NCI-H1694 (cell line): ENCODE results near the gene CDADC1.
"Not testable (repeated sequence)": the region's sequence is repeated elsewhere in the genome, so short reads cannot be mapped to it uniquely, and the experiment has no call there.

ENCODE experiments used
- DNase-seq: peaks from one replicate; lab custom pipeline; 2025; lab: John Stamatoyannopoulos, UW

The CDADC1 gene

DNA sequence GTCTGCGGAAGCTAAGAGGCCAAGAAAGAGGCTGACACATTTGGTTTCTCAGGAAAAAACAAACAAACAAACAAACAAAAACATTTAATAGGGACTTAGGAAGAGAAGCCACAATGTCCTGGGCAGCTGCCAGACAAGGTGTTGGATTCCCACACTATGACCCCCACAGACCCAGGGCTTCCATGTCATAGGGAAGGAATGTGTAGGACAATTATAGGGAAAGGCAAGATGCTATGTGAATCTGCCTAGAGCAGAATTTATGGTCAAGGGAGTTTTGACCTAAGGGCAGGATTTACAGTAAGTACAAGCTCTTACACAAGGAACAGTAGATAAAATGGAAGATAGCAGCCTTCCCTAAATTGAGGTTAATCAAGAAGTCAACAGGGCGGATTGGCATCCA, 9.1 kb upstream of the CDADC1 start:
- no peak for DNase-seq

- DNase-seq: peak; percentile 8
These were observed 7.7 kb upstream of the CDADC1 start for GRCh38 chr13:49240017-49240416.

- no peak for DNase-seq
These were observed 6.4 kb upstream of the CDADC1 start for GRCh38 chr13:49241296-49241695.

DNA sequence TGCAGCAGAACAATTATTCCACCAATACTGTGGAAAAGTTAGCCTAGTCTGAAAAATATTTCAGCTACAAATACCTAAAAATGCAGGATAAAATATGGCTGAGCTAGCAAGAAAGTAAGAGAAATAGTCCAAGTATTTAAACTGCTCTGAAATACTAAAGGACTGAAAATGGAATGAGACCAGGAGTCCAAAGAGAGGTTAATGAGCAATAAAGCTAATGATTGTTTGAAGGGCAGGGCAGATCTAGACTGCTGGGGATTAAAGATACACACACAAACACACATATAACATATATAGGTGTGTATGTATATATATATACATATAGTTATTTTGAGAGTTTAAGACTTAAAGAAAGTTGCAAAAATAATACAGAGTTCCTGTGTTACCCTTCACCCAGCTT, 2.6 kb upstream of the CDADC1 start:
- DNase-seq: no peak

GRCh38 chr13:49246850-49247642, 679 bp upstream of the CDADC1 start:
- DNase-seq: no peak

GRCh38 chr13:49248622-49249002, 887 bp downstream of the CDADC1 start:
- no peak for DNase-seq

DNA sequence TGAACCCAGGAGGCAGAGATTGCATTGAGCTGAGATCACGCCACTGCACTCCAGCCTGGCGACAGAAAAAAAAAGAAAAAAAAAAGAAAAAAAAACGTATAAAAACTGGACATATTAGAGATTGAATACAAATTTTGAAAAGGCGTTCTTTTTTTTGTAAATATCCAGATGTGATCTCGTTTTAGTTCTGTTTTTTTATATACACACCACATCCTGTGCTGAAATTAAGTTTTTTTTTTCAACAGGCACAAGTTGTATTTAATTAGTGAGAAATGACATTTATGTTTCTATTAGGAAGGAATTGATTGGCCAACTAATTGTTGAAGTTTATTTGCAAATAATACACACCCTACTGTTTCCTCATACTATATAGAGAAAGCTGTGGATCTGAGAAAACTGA, 3.6 kb downstream of the CDADC1 start:
- no peak for DNase-seq

DNA sequence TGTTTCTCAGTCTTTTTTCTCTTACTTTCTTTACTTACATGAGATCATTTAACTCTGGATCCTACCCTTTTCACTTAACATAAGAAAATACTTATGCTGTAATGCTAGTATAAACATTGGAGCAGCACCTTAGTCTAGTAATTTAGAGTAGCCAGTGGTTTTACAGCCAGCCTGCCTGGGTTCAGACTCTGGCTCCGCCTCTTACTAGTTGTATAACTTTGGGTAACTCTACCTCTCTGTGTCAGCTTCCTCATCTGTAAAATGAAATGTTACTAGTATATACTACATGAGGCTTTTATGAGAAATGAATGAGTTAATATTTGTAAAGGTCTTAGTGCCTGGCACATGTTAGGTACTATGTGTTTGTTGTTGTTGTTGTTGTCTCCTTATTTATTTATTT, 5.6 kb downstream of the CDADC1 start:
- no peak for DNase-seq

DNA sequence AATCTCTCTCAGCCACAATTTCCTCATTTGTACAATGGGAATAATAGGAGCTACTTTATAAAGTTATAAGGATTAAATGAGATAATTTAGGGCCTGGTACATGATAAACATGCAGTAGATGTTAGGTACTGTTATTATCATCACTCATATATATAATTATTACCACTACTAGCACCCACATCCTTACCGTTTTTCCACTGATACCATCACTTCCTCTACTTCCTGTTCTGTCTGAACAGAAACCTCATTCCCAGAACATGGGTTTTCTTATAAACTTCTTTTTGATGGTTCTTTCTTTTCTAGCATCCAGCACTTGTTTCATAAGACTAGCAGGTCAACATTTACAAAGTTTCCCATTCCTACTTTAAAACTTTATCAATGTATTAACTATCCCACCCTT, 6.3 kb downstream of the CDADC1 start:
- DNase-seq: no peak

- no peak for DNase-seq
These were observed 9.1 kb downstream of the CDADC1 start for GRCh38 chr13:49256841-49257240.

- no peak for DNase-seq
These were observed 10.5 kb downstream of the CDADC1 start for GRCh38 chr13:49258089-49258796.

DNA sequence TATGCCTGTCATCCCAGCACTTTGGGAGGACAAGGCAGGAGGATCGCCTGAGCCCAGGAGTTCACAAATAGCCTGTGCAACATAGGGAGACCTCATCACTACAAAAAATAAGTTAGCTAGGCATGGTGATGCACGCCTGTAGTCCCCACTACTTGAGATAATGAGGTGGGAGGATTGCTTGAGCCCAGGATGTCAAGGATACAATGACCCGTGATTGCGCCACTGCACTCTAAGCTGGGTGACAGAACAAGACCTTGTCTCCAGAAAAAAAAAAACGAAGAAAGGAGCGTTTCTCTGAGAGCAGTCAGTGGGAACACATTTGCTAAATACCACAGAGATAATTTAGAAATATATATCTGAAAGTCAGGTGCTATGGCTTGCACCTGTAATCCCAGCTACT, 11.9 kb downstream of the CDADC1 start:
- DNase-seq: no peak

- no peak for DNase-seq
These were observed 14.9 kb downstream of the CDADC1 start for GRCh38 chr13:49262634-49263033.

DNA sequence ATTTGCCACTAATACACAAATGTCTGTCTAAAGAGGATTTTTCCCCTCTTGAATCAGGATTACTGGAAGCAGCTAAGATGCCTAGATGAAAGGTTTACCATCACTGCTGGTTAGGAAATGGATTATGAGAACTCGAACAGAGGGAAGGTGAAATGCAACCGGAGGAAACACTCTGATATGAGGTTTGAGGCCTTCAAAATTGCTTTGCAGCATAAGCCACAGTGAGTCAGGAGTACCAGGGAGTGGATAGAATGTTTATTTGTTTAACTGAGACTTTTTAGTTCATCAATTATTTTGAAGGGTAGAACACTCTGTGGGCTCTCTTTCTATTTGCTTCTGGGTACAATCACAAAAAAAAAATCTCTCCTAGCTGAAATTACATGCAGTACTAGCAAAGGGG, 18.1 kb downstream of the CDADC1 start:
- no peak for DNase-seq

DNA sequence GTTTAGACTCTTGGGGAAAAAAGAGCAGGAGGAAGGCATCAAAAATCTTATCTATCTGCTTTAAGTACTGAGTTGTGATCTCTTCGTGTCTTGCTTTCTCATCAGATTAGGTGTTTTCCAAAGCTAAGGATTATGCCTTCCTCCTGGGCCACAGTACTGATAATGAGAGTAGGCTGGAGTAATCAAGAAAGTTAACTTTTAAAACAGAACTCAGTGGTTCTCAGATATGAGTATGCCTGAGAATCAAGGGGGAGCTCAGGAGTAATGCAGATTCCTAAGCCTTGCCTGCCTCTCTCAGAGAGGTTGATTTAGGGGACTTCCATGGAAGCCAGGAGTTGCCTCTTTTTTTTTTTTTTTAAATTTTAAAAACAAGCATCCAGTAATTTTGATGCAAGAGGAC, 23.5 kb downstream of the CDADC1 start:
- no peak for DNase-seq

DNA sequence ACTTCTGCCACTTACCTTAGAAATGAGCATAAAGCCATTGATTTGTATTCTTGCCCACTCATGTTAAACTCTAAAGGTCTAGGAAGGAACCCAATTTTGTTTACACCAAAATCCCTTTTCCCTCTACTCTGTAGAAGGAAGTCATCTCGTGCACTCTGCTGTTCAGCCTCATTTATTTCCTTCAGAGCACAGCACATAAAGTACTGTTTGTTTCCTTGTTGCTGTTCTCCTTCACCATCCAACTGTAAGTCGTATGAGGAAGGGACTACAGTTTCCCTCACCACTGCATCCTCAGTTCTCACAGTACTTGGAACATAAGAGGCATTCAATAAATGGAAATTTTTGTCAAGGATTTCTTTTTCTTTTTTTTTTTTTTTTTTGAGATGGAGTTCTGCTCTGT, 24.6 kb downstream of the CDADC1 start:
- no peak for DNase-seq

DNA sequence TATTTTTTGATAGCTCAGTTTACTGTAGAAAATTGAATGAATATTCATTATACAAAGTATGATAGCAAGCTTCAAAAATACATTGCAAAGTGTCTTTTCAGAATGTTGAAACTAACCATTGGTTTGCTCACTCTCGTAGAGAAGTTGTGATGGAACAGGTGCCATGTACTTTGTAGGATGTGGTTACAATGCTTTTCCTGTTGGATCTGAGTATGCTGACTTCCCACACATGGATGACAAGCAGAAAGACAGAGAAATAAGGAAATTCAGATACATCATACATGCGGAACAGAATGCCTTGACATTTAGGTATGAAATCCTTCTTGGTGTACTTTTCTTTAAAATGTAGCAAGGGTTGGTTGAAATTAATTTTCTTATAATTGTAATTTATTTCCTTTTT, 30.5 kb downstream of the CDADC1 start:
- DNase-seq: no peak

DNA sequence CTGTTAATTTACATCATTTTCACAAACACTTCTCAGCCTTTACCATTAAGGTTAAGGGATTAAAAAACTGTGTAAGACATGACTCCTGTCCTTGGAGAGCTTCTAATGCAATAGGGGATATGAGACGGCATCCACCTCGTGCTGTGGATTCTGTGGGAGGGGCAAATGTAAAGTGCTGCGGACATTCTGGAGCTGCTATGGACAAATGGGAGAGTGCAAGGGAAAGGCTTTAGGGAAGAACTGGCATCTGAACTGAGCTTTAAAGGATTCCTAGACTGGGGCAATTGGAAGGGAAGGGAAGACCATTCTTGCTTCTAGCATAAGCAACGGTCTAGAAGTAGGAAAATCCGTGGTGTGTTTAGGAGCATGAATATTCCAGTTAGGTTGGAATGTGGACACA, 31.4 kb downstream of the CDADC1 start:
- DNase-seq: no peak

DNA sequence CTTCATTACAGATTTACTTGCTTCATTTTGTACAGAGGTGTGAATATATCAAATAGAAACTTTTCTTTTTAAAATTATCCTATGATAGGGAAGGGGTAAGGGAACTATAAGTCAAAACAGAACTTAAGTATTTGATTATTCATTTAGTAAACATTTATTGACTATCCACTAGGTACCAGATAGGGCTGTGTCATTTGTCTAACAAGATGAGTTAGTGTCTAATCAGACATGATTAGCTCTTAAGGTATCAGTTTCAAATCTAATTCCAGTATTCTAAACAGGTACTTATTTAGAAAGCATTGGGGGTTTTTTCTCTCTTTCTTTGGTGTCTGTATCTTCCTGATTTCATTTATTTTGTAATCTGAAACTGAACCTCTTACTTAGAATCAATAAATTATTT, 32.2 kb downstream of the CDADC1 start:
- DNase-seq: no peak

- DNase-seq: no peak
These were observed 40.3 kb downstream of the CDADC1 start for GRCh38 chr13:49287995-49288394.

- DNase-seq: no peak
These were observed 40.7 kb downstream of the CDADC1 start for GRCh38 chr13:49288458-49288857.

DNA sequence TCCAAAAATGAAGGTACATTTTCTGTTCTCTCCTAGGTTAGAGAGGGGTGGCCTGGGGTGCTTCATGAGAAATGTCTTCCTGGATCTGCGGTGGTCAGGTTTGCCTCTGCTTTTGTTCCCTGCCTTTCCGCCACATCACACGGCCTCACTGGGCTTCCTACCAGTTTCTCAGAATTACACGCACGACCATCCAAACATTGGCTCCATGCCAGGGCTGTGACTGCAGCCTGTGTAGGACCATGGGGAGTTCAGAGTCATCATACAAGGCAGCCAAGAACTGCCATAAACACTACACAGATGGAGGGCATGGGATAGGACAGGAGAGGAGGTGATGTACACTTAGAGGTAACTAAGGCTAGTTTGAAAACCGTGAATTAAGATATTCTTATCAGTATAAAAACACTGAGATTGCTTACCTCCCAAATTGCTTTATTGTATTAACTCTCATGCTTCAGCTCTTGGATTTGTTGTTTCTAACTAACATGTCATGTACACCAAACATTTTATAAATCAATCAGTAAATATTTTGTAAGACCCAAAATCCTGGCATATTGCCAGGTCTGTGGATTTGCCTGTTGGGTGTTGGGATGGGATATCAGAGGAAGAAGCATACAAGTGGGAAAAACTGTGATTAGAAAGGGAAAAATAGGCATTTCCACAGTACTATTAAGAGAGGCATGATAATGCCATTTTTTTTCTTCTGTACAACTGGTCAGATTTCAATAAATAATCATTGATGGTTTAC, 45.2 kb downstream of the CDADC1 start:
- DNase-seq: no peak

- not testable (repeated sequence) for DNase-seq
These were observed 47.0 kb downstream of the CDADC1 start for GRCh38 chr13:49294723-49295122.
